Prostate gland (tissue), 2 donors: ENCODE measurements around the gene SEMA3G.

ENCODE experiments used
- POLR2A ChIP-seq: fragments of 450-650 bp; IDR thresholded peaks from one replicate; pipeline ENCODE4 v1.6.1; 2016; ENCODE audit warnings: antibody characterized with exemption, mild to moderate bottlenecking
- POLR2AphosphoS5 ChIP-seq: sonication (generic); formaldehyde crosslinking; IDR thresholded peaks from one replicate; pipeline ENCODE4 v1.6.1; 2017; ENCODE audit warnings: antibody characterized with exemption
- TF ChIP-seq, protein P1 (sequence below), 4 experiments: fragments of 200-600 bp in 2 of 4; fragments of 450-650 bp in 2 of 4; sonication (generic) in 2 of 4; IDR thresholded peaks; 1 replicate in 3 of 4; 2 replicates in 1 of 4; pipeline ENCODE4 v1.5.1; 2016 to 2019; ENCODE audit warnings: antibody characterized with exemption in 4 of 4, mild to moderate bottlenecking in 2 of 4, moderate library complexity in 2 of 4

DNA sequence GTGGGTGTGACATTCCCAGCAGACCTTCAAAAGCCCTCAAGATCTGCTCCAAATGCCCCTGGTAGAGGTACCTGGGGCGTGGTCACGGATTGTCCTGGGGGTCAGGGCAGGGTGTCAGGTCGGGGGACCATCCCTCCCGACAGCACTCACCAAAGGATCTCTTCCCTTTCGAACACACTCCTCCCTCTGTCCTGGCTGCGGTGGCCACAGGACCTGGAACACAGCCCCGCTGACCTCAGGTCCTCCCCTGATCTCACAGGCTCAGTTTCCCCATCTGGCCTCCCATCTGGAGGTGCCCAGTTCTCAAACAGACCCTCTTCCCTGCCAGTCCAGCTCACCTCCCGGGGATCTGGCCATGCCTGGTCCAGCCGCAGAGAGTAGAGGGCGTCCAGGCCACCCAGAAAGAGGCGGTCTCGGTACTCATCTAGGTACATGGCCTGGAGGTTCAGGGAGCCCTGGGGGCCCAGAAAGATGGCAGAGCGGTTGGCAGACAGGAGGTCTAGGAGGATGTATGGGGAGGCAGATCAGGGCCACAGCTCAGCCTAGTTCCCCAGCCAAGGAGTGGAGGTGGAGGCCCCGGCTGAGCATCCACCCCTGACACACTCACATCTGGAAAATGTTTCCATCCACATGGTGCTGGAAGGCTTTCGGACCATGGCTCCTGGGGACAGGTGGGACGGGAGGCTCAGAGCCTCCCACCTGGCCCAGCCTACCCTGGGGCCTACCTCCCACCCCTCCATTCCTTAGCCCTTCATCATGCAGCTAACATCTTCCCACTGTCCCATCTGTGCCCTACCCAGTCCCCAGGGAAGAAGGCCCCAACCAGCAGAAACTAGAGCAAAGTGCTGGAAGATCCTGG lies 2.3 kb downstream of the SEMA3G start:
- TF ChIP-seq, protein P1, sequence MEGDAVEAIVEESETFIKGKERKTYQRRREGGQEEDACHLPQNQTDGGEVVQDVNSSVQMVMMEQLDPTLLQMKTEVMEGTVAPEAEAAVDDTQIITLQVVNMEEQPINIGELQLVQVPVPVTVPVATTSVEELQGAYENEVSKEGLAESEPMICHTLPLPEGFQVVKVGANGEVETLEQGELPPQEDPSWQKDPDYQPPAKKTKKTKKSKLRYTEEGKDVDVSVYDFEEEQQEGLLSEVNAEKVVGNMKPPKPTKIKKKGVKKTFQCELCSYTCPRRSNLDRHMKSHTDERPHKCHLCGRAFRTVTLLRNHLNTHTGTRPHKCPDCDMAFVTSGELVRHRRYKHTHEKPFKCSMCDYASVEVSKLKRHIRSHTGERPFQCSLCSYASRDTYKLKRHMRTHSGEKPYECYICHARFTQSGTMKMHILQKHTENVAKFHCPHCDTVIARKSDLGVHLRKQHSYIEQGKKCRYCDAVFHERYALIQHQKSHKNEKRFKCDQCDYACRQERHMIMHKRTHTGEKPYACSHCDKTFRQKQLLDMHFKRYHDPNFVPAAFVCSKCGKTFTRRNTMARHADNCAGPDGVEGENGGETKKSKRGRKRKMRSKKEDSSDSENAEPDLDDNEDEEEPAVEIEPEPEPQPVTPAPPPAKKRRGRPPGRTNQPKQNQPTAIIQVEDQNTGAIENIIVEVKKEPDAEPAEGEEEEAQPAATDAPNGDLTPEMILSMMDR (IDR thresholded peaks at IDR 0.05), result no peak
- TF ChIP-seq POLR2AphosphoS5 (no peak), POLR2A (no peak)
